ENCODE measurements around the gene CMPK1. TPM values are rescaled to one million over a fixed set of nuclear protein-coding genes. Genes with fewer than 3 reads are reported as not detected.

Gene CMPK1
- total RNA-seq, 1 experiment from 2014 or later, result 28.7 TPM

DNA sequence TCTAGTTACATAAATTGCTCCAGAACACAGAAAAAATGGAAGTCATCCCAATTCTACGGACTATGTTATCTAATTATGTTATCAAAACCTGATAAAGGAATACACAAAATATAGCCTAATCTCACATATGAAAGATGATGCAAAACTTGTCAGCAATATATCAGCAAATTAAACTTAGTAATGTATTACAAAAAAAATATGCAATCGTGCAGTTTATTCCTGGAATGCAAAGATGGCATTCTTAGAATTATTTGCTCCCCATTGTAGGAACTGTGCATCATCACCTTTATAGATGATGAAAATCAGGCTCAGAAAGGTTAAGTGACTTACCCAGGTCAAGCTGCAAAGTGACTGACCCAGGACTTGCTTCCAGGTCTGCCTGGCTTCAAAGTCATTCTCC lies 90.3 kb downstream of the CMPK1 start:
- no peaks in the 10 kb centered on the region for H3K79me2 ChIP-seq (ENCODE audit: insufficient read depth, low read length)
- H2BK15ac ChIP-seq (ENCODE audit: low read depth, low read length), result no peak overlapping the region
- H2BK20ac ChIP-seq (ENCODE audit: low read depth, low read length, poor library complexity, severe bottlenecking), result no peak overlapping the region
- no peak for DNase-seq
- H2BK120ac ChIP-seq (ENCODE audit: low read depth, low read length, poor library complexity, severe bottlenecking), result no peak overlapping the region
- H3K4me3 Mint-ChIP-seq, result peak overlapping the region in 1 of 2 experiments; percentile 37; a peak in 1 of 5 replicates
- H3K18ac ChIP-seq (ENCODE audit: insufficient read length, low read depth, low read length), result no peak overlapping the region
- no peak overlapping the region for H4K8ac ChIP-seq (replicated peaks; ENCODE audit: insufficient read length, low read depth, low read length)
- no peaks in the 10 kb centered on the region for H3K79me1 ChIP-seq (ENCODE audit: insufficient read depth, low read depth, low read length, poor library complexity, severe bottlenecking)
- H4K20me1 ChIP-seq (ENCODE audit: control insufficient read depth, insufficient read depth, insufficient read length), result no peaks in the 10 kb centered on the region
- H3K4me1 ChIP-seq (ENCODE audit: insufficient read depth, low read length), result peaks cover 1% of the 10 kb centered on the region; the same call in 1 of the 2 replicates
- no peak overlapping the region for H2AFZ ChIP-seq (ENCODE audit: low read length)
- H2BK5ac ChIP-seq (ENCODE audit: insufficient read length, low read length), result no peak overlapping the region
- H3K36me3 Mint-ChIP-seq (ENCODE audit: insufficient read depth in 1 of 3, low read depth in 3 of 3), result no peaks in the 10 kb centered on the region
- H3K9me3 Mint-ChIP-seq, result peaks cover 0 to 3% of the 10 kb centered on the region in 2 experiments; a peak in 1 of 5 replicates
- no peak overlapping the region for H4K5ac ChIP-seq (ENCODE audit: insufficient read length, low read depth, low read length)
- H2AK5ac ChIP-seq (ENCODE audit: insufficient read length, low read length), result no peak overlapping the region
- no peak overlapping the region for H3K23ac ChIP-seq (ENCODE audit: insufficient read length, low read depth, low read length)
- no peak overlapping the region for H3K14ac ChIP-seq (ENCODE audit: insufficient read depth, low read length)
- no peak overlapping the region for H3T11ph ChIP-seq (ENCODE audit: low read length)
- peaks cover 10 to 12% of the 10 kb centered on the region in 2 experiments for H3K4me1 Mint-ChIP-seq
- H4K91ac ChIP-seq (ENCODE audit: insufficient read length, low read depth, low read length), result no peak overlapping the region
- no CpG with 5 or more reads among the region's 2 CpGs for WGBS (ENCODE audit: extremely low coverage, insufficient read length, low lambda C conversion rate)
- peaks cover 32% of the 10 kb centered on the region for H3K27me3 ChIP-seq (ENCODE audit: insufficient read depth, low read length)
- H3K27me3 Mint-ChIP-seq (ENCODE audit: low read depth), result peaks cover 97% of the 10 kb centered on the region
- H3K23me2 ChIP-seq (ENCODE audit: insufficient read length, low read depth, low read length, poor library complexity, severe bottlenecking), result no peaks in the 10 kb centered on the region
- H3K9ac ChIP-seq (ENCODE audit: extremely low read depth, insufficient read length, low read length), result no peak overlapping the region
- no peak overlapping the region for H2BK12ac ChIP-seq (ENCODE audit: insufficient read length, low read depth, low read length)
- H3K56ac ChIP-seq (ENCODE audit: insufficient read length, low read depth, low read length), result no peak overlapping the region
- no peak overlapping the region for H3K27ac ChIP-seq (ENCODE audit: insufficient read length, low read depth, low read length)
- peak overlapping the region; percentile 24 for H3K4me2 ChIP-seq (ENCODE audit: insufficient read depth, insufficient read length, low read length)
- H3K27ac Mint-ChIP-seq, result no peak overlapping the region
- no peaks in the 10 kb centered on the region for H3K9me3 ChIP-seq (ENCODE audit: control insufficient read depth, low read depth, low read length)
- TF ChIP-seq, protein P1, sequence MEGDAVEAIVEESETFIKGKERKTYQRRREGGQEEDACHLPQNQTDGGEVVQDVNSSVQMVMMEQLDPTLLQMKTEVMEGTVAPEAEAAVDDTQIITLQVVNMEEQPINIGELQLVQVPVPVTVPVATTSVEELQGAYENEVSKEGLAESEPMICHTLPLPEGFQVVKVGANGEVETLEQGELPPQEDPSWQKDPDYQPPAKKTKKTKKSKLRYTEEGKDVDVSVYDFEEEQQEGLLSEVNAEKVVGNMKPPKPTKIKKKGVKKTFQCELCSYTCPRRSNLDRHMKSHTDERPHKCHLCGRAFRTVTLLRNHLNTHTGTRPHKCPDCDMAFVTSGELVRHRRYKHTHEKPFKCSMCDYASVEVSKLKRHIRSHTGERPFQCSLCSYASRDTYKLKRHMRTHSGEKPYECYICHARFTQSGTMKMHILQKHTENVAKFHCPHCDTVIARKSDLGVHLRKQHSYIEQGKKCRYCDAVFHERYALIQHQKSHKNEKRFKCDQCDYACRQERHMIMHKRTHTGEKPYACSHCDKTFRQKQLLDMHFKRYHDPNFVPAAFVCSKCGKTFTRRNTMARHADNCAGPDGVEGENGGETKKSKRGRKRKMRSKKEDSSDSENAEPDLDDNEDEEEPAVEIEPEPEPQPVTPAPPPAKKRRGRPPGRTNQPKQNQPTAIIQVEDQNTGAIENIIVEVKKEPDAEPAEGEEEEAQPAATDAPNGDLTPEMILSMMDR (conservative IDR thresholded peaks at IDR 0.05), result no peak
- H3K4ac ChIP-seq (ENCODE audit: low read depth, low read length), result no peak overlapping the region

All from H9 (cell line).